ENCODE measurements around the gene TSR3.

TSR3 gene

DNA sequence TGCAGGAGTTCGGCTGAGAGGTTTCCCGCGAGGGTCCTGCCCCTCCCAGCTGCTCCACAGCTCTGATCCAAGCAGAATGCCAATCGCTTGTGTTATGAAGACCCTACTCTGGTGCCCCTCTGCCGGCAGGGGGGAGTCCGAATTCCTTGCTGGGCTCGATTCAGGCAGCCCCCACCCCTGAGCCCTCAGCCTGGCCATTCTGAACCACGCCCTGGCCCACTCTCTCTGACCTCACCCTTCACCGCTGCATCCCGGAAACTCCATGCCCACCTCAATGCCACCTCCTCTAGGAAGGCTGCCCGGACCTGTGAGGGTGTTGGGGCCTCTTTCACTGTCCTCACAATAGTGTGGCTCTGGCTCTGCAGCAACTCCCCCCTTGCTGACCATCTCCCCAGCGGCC, 50.1 kb downstream of the TSR3 start:
- no peak for DNase-seq
- in situ Hi-C loops (cut with HindIII; ENCODE audit: low pct_ligation_motif_present, low pct_unique_long_range_greater_than_20kb, low sequenced_read_pairs): no loop called here

- in situ Hi-C loops (cut with HindIII; ENCODE audit: low pct_ligation_motif_present, low pct_unique_long_range_greater_than_20kb, low sequenced_read_pairs): no loop called here
Measured at GRCh38 chr16:1300664-1301476, 50.8 kb downstream of the TSR3 start.

GRCh38 chr16:1299868-1300203, 51.8 kb downstream of the TSR3 start:
- in situ Hi-C loops (cut with HindIII; ENCODE audit: low pct_ligation_motif_present, low pct_unique_long_range_greater_than_20kb, low sequenced_read_pairs): loop anchor here (25.0 kb wide), 2 partner anchors 87 to 163 kb away; no protein-coding TSS in a partner anchor
- DNase-seq: no peak

More at GRCh38 chr16:1300664-1301476, 50.8 kb downstream of the TSR3 start:
- peak; percentile 71 for DNase-seq

Measured in ACHN (cell line).